ENCODE data around the gene USP32. TPM values are rescaled to one million over a fixed set of nuclear protein-coding genes. Genes with fewer than 3 reads are reported as not detected.

The USP32 gene
- total RNA-seq, 1 experiment from 2014 or later, result 62.9 TPM

GRCh38 chr17:60155815-60156214, 236.1 kb downstream of the USP32 start:
- H3K4me1 Mint-ChIP-seq (ENCODE audit: insufficient read depth, unreplicated experiment), result peaks cover 5% of the 10 kb centered on the region
- no peaks in the 10 kb centered on the region for H3K36me3 Mint-ChIP-seq (ENCODE audit: insufficient read depth, unreplicated experiment)
- ChIA-PET CTCF (no interaction called here), POLR2A (no interaction called here)
- H3K27ac Mint-ChIP-seq (ENCODE audit: low read depth, unreplicated experiment), result no peak overlapping the region
- intact Hi-C loops (cut with micrococcal nuclease), result no loop called here
- no peaks in the 10 kb centered on the region for H3K27me3 Mint-ChIP-seq (ENCODE audit: insufficient read depth, unreplicated experiment)
- no peaks in the 10 kb centered on the region for H3K9me3 Mint-ChIP-seq (ENCODE audit: unreplicated experiment)
- no peak overlapping the region for H3K4me3 Mint-ChIP-seq (ENCODE audit: unreplicated experiment)
- TF ChIP-seq, protein P1, sequence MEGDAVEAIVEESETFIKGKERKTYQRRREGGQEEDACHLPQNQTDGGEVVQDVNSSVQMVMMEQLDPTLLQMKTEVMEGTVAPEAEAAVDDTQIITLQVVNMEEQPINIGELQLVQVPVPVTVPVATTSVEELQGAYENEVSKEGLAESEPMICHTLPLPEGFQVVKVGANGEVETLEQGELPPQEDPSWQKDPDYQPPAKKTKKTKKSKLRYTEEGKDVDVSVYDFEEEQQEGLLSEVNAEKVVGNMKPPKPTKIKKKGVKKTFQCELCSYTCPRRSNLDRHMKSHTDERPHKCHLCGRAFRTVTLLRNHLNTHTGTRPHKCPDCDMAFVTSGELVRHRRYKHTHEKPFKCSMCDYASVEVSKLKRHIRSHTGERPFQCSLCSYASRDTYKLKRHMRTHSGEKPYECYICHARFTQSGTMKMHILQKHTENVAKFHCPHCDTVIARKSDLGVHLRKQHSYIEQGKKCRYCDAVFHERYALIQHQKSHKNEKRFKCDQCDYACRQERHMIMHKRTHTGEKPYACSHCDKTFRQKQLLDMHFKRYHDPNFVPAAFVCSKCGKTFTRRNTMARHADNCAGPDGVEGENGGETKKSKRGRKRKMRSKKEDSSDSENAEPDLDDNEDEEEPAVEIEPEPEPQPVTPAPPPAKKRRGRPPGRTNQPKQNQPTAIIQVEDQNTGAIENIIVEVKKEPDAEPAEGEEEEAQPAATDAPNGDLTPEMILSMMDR (IDR thresholded peaks at IDR 0.05; ENCODE audit: unreplicated experiment), result no peak
- BruUV-seq (replicated peaks), result no TSS peak
- no peak for DNase-seq (ENCODE audit: unreplicated experiment)

GRCh38 chr17:60155427-60155814, 236.5 kb downstream of the USP32 start:
- Mint-ChIP-seq H3K4me3 (ENCODE audit: unreplicated experiment) (no peak overlapping the region), H3K36me3 (ENCODE audit: insufficient read depth, unreplicated experiment) (no peaks in the 10 kb centered on the region), H3K9me3 (ENCODE audit: unreplicated experiment) (no peaks in the 10 kb centered on the region), H3K27me3 (ENCODE audit: insufficient read depth, unreplicated experiment) (no peaks in the 10 kb centered on the region), H3K4me1 (ENCODE audit: insufficient read depth, unreplicated experiment) (peaks cover 5% of the 10 kb centered on the region), H3K27ac (ENCODE audit: low read depth, unreplicated experiment) (no peak overlapping the region)
- ChIA-PET CTCF (no interaction called here), POLR2A (no interaction called here)
- no TSS peak for BruUV-seq (replicated peaks)
- no peak for DNase-seq (ENCODE audit: unreplicated experiment)
- TF ChIP-seq, protein P1 (IDR thresholded peaks at IDR 0.05; ENCODE audit: unreplicated experiment), result no peak
- intact Hi-C loops (cut with micrococcal nuclease), result no loop called here

DNA sequence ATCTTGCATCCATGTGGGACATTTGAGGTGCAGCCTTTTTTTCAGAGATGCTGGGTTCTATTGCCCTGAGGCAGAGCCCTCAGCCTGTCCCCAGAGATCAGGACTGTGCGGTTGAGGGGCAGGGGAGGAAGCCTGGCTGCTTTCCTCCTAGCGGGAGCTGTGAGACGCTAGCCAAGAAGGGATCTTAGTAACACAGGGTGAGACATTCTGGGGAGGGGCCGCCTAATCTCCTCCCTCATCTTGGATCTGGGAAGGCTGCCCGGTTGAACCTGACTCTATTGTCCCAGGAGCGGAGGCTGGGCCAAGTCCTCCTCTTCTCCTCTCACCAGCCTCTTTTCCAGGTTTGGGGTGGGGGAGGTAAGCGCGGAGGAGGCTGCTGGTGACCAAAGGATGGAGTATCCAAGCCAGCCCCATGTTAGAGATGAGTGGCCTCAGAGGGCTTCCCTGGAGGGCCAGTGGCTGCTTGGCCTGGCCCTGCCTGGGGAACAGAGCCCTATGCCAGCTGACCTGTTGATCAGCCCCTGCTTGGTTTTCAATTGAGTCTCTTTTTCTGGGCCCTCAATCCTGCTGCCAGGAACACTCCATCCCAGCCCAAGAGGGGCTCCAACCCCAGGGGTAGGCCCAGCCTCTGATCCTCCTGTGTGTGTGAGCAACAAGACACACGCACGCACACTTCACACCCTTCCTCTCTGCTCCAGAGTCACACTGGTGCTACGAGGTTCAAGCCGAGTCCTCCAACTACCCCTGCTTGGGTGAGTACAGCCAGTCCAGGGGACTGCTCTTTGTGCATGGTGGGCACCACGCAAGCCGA, 237.1 kb downstream of the USP32 start:
- ChIA-PET CTCF (interaction anchor here (1.8 kb wide), 1 partner anchor 13 kb away, joined by 6 read pairs; no protein-coding TSS in a partner anchor), POLR2A (interaction anchor here (1.1 kb wide), 1 partner anchor 37 kb away, joined by 3 read pairs; no protein-coding TSS in a partner anchor)
- Mint-ChIP-seq H3K4me3 (ENCODE audit: unreplicated experiment) (no peak overlapping the region), H3K36me3 (ENCODE audit: insufficient read depth, unreplicated experiment) (no peaks in the 10 kb centered on the region), H3K9me3 (ENCODE audit: unreplicated experiment) (no peaks in the 10 kb centered on the region), H3K4me1 (ENCODE audit: insufficient read depth, unreplicated experiment) (peaks cover 5% of the 10 kb centered on the region), H3K27me3 (ENCODE audit: insufficient read depth, unreplicated experiment) (peaks cover 1% of the 10 kb centered on the region), H3K27ac (ENCODE audit: low read depth, unreplicated experiment) (no peak overlapping the region)
- no TSS peak for BruUV-seq (replicated peaks)
- DNase-seq (ENCODE audit: unreplicated experiment), result peak; percentile 79
- intact Hi-C loops (cut with micrococcal nuclease), result no loop called here
- TF ChIP-seq, protein P1 (IDR thresholded peaks at IDR 0.05; ENCODE audit: unreplicated experiment), result no peak

DNA sequence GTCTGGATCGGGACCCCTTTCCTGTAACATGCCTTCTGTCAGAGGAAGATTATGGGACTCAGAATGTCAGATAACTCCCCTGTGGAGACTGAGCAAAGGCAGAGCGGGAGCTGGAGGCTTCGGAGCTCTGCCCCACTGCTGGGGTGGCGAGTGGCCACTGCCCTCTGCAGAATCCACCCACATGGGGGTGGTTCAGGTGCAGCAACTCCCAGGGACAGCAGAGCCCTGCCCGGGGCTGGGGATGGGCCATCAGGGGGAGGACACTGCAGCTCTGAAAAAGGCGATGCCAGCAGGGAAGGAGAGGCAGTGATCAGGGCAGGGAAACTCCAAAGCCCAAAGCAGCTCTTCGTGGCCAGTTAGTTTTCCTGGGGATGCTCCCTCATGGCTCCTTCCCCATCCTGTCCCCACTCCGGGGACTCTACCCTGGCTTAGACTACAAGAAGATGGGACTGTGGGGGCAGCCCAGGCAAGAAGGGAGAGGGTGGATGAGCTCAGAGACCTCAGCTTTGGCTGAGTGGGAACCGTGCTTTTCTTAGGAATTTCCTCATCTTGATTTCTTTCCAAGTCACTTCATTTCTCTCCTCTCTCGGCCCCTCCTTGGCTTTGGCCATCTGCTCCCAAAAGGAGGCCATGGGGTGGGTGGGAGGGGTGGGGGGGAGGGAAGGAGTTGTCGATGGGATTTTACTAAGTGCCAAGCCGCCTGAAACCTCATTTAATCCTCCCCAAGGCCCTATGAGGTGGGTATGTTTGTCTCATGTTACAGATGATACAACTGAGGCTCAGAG, 238.1 kb downstream of the USP32 start:
- no peaks in the 10 kb centered on the region for H3K9me3 Mint-ChIP-seq (ENCODE audit: unreplicated experiment)
- no TSS peak for BruUV-seq (replicated peaks)
- no peaks in the 10 kb centered on the region for H3K36me3 Mint-ChIP-seq (ENCODE audit: insufficient read depth, unreplicated experiment)
- POLR2A ChIA-PET, result interaction anchor here (1.0 to 1.1 kb wide), 3 partner anchors 12 to 38 kb away, joined by 3 to 4 read pairs (median 3); no protein-coding TSS in a partner anchor
- H3K4me1 Mint-ChIP-seq (ENCODE audit: insufficient read depth, unreplicated experiment), result peaks cover 5% of the 10 kb centered on the region
- H3K27me3 Mint-ChIP-seq (ENCODE audit: insufficient read depth, unreplicated experiment), result peaks cover 11% of the 10 kb centered on the region
- TF ChIP-seq, protein P1 (IDR thresholded peaks at IDR 0.05; ENCODE audit: unreplicated experiment), result no peak
- no peak overlapping the region for H3K4me3 Mint-ChIP-seq (ENCODE audit: unreplicated experiment)
- CTCF ChIA-PET, result interaction anchor here (0.8 to 1.8 kb wide), 3 partner anchors 10 to 78 kb away, joined by 3 to 6 read pairs (median 3); no protein-coding TSS in a partner anchor
- intact Hi-C loops (cut with micrococcal nuclease), result no loop called here
- no peak for DNase-seq (ENCODE audit: unreplicated experiment)
- H3K27ac Mint-ChIP-seq (ENCODE audit: low read depth, unreplicated experiment), result no peak overlapping the region
